HepG2 (cell line): ENCODE results near the gene HEXD. TPM values are rescaled to one million over a fixed set of nuclear protein-coding genes. Genes with fewer than 3 reads are reported as not detected.

ENCODE experiments used
- ATF6 ChIP-seq: sonication (generic); formaldehyde crosslinking; conservative IDR thresholded peaks from 2 replicates; pipeline ENCODE4 v1.4.0; 2020; ENCODE audit warnings: missing genetic modification reagents
- CBX5 ChIP-seq: sonication (generic); formaldehyde crosslinking; IDR thresholded peaks from 2 replicates; pipeline ENCODE4 v1.4.0; 2020; ENCODE audit warnings: missing genetic modification reagents, borderline replicate concordance
- CENPT ChIP-seq: sonication (generic); formaldehyde crosslinking; IDR thresholded peaks from 2 replicates; pipeline ENCODE4 v1.8.0; 2022; ENCODE audit warnings: low read depth, mild to moderate bottlenecking, moderate library complexity, missing genetic modification reagents
- FOXO1 ChIP-seq: sonication (generic); formaldehyde crosslinking; IDR thresholded peaks from 2 replicates; pipeline ENCODE4 v1.4.0; 2020; ENCODE audit warnings: missing genetic modification reagents
- SAP130 ChIP-seq: IDR thresholded peaks from 2 replicates; pipeline ENCODE4 v1.6.1; 2016; ENCODE audit warnings: low read depth
- SIX4 ChIP-seq: sonication (generic); formaldehyde crosslinking; IDR thresholded peaks from 2 replicates; pipeline ENCODE4 v1.4.0; 2020; ENCODE audit warnings: missing genetic modification reagents
- SMAD1 ChIP-seq: sonication (generic); formaldehyde crosslinking; IDR thresholded peaks from 2 replicates; pipeline ENCODE4 v1.4.0; 2020; ENCODE audit warnings: missing genetic modification reagents, low read depth, mild to moderate bottlenecking, borderline replicate concordance
- STAG1 ChIP-seq: sonication (generic); formaldehyde crosslinking; IDR thresholded peaks from 2 replicates; pipeline ENCODE4 v1.4.0; 2020; ENCODE audit warnings: missing genetic modification reagents
- SUZ12 ChIP-seq: fragments of 150-350 bp; IDR thresholded peaks from 2 replicates; pipeline ENCODE4 v1.6.1; 2014; ENCODE audit warnings: low read depth, low read length
- TBX2 ChIP-seq: sonication (generic); formaldehyde crosslinking; IDR thresholded peaks from 2 replicates; pipeline ENCODE4 v1.5.0; 2020; ENCODE audit warnings: missing genetic modification reagents, mild to moderate bottlenecking, borderline replicate concordance
- XBP1 ChIP-seq: sonication (generic); formaldehyde crosslinking; IDR thresholded peaks from 2 replicates; pipeline ENCODE4 v1.5.0; 2020; ENCODE audit warnings: missing genetic modification reagents
- YY1 ChIP-seq: IDR thresholded peaks from 2 replicates; pipeline ENCODE4 v1.6.1; 2011; ENCODE audit warnings: low read length, low read depth, moderate library complexity, mild to moderate bottlenecking; ENCODE audit not compliant: insufficient read depth, insufficient replicate concordance
- ZBTB44 ChIP-seq: sonication (generic); formaldehyde crosslinking; IDR thresholded peaks from 2 replicates; pipeline ENCODE4 v1.4.0; 2020; ENCODE audit warnings: missing genetic modification reagents
- ZBTB7B ChIP-seq: sonication (generic); formaldehyde crosslinking; IDR thresholded peaks from 2 replicates; pipeline ENCODE4 v1.4.0; 2020; ENCODE audit warnings: missing genetic modification reagents
- ZHX1 ChIP-seq: sonication (generic); formaldehyde crosslinking; IDR thresholded peaks from 2 replicates; pipeline ENCODE4 v1.8.1; 2022; ENCODE audit warnings: low read depth, mild to moderate bottlenecking, missing genetic modification reagents
- ZNF136 ChIP-seq: sonication (generic); formaldehyde crosslinking; IDR thresholded peaks from 2 replicates; pipeline ENCODE4 v1.8.1; 2022; ENCODE audit warnings: low read depth, mild to moderate bottlenecking, moderate library complexity, missing genetic modification reagents
- ZNF18 ChIP-seq: sonication (generic); formaldehyde crosslinking; IDR thresholded peaks from 2 replicates; pipeline ENCODE4 v1.8.0; 2022; ENCODE audit warnings: mild to moderate bottlenecking, missing genetic modification reagents; ENCODE audit not compliant: insufficient replicate concordance
- ZNF264 ChIP-seq: sonication (generic); formaldehyde crosslinking; IDR thresholded peaks from 2 replicates; pipeline ENCODE4 v1.4.0; 2020; ENCODE audit warnings: missing genetic modification reagents
- ZNF703 ChIP-seq: sonication (generic); formaldehyde crosslinking; IDR thresholded peaks from 2 replicates; pipeline ENCODE4 v1.5.1; 2020; ENCODE audit warnings: missing genetic modification reagents, mild to moderate bottlenecking, moderate library complexity, borderline replicate concordance
- ZNF839 ChIP-seq: sonication (generic); formaldehyde crosslinking; IDR thresholded peaks from 2 replicates; pipeline ENCODE4 v1.4.0; 2020; ENCODE audit warnings: missing genetic modification reagents, mild to moderate bottlenecking, borderline replicate concordance
- ZNF850 ChIP-seq: sonication (generic); formaldehyde crosslinking; conservative IDR thresholded peaks from 2 replicates; pipeline ENCODE4 v1.9.0; 2021; ENCODE audit warnings: mild to moderate bottlenecking, missing genetic modification reagents
- ZSCAN12 ChIP-seq: sonication (generic); formaldehyde crosslinking; IDR thresholded peaks from 2 replicates; pipeline ENCODE4 v1.9.0; 2021; ENCODE audit warnings: mild to moderate bottlenecking, missing genetic modification reagents
- polyA plus RNA-seq, 8 experiments: library from polyadenylated mRNA; depleted of rRNA in 3 of 8; stranded (reverse) in 7 of 8; unstranded in 1 of 8; fragments of >200 nt; fragmentation: Illumina TruSeq in 4 of 8; extraction: Trizol in 4 of 8; gene quantifications; 2 replicates each; pipeline versions ENCODE4 v1.2.1 to v1.2.3, GENCODE V29; 2011 to 2016; ENCODE audit warnings: low read depth in 4 of 8, missing spikeins in 1 of 8, mixed read lengths in 1 of 8; ENCODE audit not compliant: insufficient read depth in 1 of 8
- total RNA-seq, 5 experiments: library from RNA; depleted of rRNA; stranded (reverse); fragments of >200 nt; fragmentation: Illumina TruSeq; extraction: Trizol; gene quantifications; 2 replicates each; pipeline ENCODE4 v1.2.3, GENCODE V29; 2016; ENCODE audit warnings: low read depth in 1 of 5

The HEXD gene
- total and polyA plus RNA-seq, 2 of the 13 experiments (the other 11 are each of a cell fraction or from before 2014, with no cell fraction given) = 22.3 to 41.8 TPM

GRCh38 chr17:82450357-82451106, 32.4 kb downstream of the HEXD start, which contains the start of gene CYBC1 (continued):
- peak; percentile 82 for TF ChIP-seq TBX2 (CRISPR knock-in tag)
- TF ChIP-seq SIX4 = no peak
- TF ChIP-seq ZNF136 (CRISPR knock-in tag) = no peak; the same call in 1 of the 2 replicates
- TF ChIP-seq STAG1 (CRISPR knock-in tag) = no peak; the same call in 1 of the 2 replicates
- TF ChIP-seq ZNF839 (CRISPR knock-in tag) = peak; percentile 79; the same call in 1 of the 2 replicates
- TF ChIP-seq ZBTB44 = no peak
- TF ChIP-seq SAP130 = peak; percentile 99
- TF ChIP-seq YY1 = peak; percentile 70
- 0 out of 2 replicates have a peak, but pooled peaks have one; percentile 39 for TF ChIP-seq FOXO1 (CRISPR knock-in tag)
- no peak for TF ChIP-seq SUZ12
- no peak; the same call in 1 of the 2 replicates for TF ChIP-seq ZSCAN12
- no peak for TF ChIP-seq ZNF264 (CRISPR knock-in tag)
- no peak for TF ChIP-seq ZNF703
- TF ChIP-seq SMAD1 (CRISPR knock-in tag) = 0 out of 2 replicates have a peak, but pooled peaks have one; percentile 38
- peak; percentile 81 for TF ChIP-seq ZNF18 (CRISPR knock-in tag)
- 0 out of 2 replicates have a peak, but pooled peaks have one; percentile 22 for TF ChIP-seq ATF6 (CRISPR knock-in tag)
- no peak for TF ChIP-seq XBP1 (CRISPR knock-in tag)
- no peak for TF ChIP-seq CBX5 (CRISPR knock-in tag)
- no peak for TF ChIP-seq ZHX1 (CRISPR knock-in tag)
- 0 out of 2 replicates have a peak, but pooled peaks have one; percentile 15 for TF ChIP-seq ZNF850
- no peak for TF ChIP-seq ZBTB7B (CRISPR knock-in tag)
- no peak for TF ChIP-seq CENPT (CRISPR knock-in tag)
